ENCODE measurements around the gene CRYAA.
"Not testable (repeated sequence)": the region's sequence is repeated elsewhere in the genome, so short reads cannot be mapped to it uniquely, and the experiment has no call there.

CRYAA gene

DNA sequence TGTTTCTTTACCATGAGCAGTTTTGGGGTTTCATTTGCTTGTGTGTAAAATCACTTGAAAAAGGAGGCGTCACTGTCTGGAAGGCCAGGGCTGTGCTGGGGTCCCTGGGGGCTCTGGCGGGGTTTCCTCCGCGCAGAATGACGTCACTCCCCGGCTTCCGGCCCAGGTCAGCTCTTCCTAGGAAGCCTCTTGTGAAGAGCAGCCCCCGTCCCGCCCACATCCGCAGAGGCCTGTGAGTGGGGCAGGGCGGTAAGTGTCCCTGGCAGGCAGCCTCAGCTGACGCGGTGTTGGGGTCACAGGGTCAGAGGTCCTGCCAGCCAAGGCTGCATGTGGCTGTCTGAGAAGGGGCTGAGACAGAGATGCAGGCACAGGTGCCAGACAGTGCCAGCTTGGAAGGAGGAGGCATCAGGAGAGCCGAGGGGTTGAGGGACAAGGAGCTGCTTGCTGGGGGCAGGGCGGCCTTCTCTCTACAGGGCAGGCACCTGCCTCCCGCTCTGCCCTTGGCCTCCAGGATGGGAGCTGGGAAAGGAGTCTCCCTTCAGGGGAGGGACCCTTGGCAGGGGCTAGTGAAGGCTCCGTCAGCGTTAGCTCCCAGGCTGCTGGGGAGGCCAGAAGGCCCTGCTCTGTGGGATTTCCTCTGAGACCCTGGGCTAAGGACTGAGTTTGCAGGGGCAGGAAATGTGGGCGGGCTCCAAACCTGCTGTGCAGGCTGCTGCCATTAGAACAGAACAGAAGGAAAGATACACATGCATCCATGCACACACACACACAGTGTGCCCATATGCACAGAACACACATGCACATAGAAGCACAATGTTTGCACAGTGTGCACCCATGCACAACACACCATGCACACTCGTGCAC is 8.5 kb downstream of the CRYAA start:
- not testable (repeated sequence) for DNase-seq

DNA sequence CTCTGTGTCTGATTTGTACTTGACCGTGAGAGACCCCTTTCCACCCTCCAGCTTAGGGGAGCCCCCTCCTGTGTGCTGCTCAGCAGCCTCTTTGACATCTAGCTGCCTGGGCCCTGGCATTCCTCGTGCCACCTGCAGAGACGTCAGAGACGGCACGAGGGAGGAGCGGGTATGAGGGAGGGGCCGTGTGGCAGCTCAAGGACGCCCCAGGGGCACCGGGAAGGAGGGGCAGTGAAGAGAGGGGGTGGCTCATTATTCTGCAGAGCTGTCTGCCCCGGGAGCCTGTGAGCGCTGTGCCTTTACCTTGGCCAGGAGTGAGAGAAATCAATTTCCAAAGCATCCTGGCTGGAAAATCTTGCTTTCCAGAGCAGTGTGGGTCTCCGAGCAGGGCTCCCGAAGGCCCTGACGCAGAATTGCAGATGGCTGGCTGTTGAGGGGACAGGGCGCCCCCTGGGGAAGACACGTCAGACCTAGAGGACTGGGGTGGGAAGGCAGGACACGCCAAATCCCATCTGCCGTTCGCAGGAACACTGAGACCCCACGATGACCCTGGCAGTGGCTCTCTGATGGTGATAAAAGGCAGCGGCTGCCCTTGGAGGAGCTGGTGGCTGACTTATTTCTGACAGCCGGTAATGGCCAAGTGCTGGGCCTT is 9.5 kb downstream of the CRYAA start:
- DNase-seq: not testable (repeated sequence)

DNA sequence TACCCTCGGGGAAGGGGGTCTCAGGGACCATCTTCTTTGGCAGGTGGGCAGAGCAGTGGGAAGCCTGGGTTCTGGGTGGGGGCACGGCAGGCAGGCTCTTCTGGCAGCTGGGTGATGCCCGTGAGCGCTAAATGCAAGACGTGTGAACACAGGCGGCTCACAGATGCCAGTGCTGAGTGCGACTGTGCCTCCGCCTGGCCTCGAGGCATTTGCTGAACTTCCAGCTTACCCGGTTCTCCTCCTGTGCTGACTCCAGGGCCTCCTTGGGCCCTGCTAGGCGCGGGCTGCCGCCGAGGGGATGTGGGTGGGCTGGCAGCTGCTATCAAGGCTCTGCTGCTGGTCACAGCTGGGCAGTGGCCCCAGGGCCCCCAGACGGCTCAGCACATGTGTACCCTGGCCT is 12.2 kb downstream of the CRYAA start:
- not testable (repeated sequence) for DNase-seq

DNA sequence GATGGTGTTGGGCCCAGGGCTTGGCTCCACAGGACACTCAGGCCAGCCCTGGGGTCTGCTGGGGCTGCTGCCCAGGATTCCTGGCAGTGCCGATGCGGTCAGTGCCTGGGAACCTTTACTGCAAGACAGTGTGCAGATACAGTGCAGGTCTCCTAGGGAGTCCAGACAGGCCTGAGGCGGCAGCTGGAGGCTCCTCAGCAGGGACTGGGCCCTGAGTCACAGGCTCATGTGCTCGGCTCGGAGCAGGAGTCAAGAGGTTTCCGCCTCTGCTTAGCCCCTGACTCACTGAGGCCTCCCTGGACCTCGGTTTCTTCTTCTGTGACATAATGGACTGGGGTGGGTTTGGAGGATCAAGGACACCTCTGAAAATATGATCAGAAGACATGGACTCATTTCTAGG is 18.5 kb downstream of the CRYAA start:
- not testable (repeated sequence) for DNase-seq

DNA sequence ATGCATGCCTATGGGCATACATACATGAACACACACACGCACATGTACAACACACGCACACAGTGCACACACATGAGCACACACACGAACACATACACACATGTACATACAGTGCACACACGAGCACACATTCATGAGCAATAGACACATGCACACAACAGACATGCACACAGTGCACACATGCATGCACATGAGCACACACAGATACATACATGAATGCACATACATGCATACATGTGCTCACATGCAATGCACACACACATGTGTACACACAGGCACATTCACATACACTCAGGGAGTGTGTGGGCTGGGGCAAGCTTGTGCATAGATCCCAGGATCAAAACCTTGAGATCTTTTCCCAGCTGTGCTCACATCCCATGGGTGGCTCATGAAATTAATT is 18.9 kb downstream of the CRYAA start:
- no peak for DNase-seq

DNA sequence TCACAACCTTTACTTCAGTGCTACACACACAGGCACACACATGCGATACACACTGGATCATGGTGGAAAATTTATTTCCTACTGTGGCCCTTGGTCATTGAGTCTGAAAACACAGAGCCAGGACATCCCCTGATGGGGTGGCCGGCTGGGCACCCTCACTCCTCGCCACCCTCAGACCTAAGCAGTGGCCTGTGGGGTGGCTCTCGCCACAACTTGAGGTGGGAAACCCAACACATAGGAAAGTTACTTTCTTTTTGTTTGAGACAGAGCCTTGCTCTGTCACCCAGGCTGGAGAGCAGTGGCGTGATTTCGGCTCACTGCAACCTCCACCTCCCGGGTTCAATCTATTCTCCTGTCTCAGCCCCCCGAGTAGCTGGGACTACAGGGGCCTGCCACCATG is 19.4 kb downstream of the CRYAA start:
- no peak for DNase-seq

DNA sequence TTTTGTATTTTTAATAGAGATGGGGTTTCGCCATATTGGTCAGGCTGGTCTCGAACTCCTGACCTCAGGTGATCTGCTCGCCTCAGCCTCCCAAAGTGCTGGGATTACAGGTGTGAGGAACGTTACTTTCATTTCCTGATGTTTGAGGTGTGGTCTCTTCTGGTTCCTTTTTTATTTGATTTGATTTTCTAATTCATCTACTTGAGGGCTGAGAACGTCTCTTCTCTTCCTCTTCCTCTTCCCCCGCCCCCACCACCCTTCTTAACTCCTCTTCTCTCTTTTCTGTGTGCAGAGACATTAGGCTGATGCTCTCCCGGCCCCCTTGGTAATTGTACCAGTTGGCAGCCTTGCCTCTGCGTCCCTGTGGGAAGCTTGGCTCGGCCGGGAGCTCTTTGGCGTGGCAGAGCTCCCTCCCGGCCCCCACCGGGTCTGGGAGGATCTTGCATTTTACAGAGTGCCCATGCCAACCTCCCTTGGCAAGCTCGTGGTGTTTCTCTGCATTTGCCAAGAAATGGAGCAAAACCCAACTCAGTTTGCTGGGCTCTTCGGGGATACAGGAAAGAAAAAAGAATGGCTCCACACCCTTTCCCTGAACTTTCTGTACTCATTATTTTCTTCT is 19.9 kb downstream of the CRYAA start:
- no peak for DNase-seq

DNA sequence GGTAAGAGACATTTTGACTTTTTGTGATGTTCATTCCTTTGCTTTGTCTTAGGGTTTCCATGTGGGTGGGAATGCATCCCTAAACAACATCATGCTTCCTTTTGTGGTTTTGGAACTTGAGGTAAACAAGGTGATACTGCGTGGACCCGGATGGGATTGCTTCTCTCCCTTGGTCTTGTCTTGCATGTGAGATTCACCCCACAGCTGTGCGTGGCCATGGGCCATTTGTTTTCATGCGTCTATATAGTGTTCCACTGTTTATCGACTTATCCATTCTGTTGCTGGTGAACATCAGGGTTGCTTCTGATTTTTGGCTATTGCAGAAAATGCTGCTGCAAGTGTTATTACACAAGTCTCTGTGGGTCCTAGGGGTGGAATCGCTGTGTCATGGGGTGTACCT is 21.1 kb downstream of the CRYAA start:
- no peak for DNase-seq

DNA sequence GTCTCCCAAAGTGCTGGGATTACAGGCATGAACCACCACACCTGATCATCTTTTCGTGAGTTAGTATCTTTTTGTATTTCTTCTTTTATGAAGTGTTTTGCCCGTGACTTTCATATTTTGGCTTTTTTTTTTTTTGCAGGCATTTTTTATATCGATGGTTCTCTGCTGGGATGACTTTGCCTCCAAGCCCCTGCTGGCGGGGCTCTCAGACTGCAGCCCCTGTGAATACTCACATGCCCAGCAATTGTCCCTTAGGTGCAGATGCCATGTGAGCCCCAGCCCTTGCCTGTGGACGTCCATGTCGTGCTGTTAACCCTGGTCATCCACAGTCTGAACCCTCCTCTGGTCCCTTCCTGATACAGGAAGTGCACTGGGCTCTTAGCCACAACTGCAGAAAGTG is 21.7 kb downstream of the CRYAA start:
- no peak for DNase-seq

DNA sequence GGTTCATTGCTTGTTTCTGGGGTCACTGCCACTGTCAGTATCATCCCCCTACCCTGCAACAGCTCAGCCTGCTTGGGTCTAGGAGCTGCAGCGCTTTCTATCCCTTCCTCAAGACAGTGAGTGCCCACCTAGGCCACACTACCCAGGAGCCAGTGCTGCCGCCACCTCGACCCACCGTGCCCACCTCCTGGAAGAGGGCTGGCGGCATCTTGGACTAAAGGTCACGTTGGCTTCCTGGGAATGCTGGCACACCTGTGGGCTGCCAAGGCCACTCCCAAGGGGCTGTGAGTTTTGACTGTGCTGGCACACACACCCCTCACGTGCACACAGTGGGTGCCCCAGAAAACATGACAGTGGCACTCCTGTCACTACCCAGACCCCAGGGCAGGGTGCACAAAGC is 22.1 kb downstream of the CRYAA start:
- DNase-seq: no peak

DNA sequence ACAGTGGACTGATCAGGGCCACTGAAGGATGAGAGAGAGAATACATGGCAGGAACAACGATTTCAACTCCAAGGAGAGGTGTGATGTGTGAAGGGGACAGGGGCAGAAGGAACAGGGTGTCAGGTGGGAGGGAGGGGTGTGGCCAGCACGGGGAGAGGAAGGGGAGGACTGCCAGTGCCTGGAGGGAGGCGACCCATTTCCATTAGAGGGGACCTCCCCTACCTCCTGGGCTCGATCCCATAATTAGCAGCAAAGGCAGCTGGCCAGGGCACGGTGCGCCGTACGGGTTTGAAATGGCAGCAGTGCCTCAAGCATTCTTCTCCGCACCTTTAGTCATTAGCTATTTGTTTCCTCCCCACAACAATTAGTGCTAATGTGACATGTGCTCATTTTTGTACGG is 22.7 kb downstream of the CRYAA start:
- DNase-seq: no peak

DNA sequence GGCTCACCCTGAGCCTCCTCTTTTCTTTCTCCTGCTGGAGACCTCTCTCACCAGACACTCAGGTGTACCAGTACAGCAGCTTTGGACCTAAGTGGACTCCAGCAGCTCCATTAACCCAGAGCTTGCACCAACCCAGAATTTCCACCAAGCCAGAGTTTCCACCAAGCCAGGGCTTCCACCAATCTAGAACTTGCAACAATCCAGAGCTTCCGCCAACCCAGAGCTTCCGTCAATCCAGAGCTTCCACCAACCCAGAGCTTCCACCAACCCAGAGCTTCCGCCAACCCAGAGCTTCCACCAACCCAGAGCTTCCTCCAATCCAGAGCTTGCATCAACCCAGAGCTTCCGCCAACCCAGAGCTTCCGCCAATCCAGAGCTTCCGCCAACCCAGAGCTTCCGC is 23.2 kb downstream of the CRYAA start:
- DNase-seq: no peak

DNA sequence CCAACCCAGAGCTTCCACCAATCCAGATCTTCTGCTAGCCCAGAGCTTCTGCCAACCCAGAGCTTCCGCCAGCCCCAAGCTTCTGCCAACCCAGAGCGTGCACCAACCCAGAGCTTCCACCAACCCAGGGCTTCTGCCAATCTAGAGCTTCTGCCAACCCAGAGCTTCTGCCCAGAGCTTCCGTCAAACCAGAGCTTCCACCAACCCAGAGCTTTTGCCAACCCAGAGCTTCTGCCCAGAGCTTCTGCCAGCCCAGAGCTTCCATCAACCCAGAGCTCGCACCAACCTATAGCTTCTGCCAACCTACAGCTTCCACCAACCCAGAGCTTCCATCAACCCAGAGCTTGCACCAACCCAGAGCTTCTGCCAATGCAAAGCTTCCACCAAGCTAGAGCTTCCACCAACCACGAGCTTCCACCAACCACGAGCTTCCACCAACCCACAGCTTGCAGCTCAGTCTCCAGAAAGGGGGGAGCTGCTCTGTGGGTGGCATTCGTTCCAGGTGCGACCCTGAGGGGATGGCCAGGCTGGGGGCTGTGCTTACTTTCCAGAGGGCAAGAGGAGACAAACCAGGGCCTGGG is 23.8 kb downstream of the CRYAA start:
- DNase-seq: no peak

DNA sequence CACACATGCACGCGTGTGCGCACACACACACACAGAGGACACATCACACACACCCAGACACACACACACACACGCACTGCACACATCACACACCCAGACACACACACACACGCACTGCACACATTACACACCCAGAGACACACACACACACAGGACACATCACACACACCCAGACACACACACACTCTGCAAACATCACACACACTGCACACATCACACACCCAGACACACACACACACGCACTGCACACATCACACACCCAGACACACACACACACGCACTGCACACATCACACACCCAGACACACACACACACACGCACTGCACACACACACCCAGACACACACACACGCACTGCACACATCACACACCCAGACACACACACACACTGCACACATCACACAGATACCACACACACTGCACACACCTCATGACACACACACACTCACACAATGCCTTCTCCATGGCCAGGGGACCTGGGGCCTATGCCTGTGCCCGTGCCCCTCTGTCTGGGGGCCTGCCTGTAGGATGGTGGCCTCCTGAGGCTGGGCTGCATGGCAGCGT is 24.4 kb downstream of the CRYAA start:
- DNase-seq: no peak

DNA sequence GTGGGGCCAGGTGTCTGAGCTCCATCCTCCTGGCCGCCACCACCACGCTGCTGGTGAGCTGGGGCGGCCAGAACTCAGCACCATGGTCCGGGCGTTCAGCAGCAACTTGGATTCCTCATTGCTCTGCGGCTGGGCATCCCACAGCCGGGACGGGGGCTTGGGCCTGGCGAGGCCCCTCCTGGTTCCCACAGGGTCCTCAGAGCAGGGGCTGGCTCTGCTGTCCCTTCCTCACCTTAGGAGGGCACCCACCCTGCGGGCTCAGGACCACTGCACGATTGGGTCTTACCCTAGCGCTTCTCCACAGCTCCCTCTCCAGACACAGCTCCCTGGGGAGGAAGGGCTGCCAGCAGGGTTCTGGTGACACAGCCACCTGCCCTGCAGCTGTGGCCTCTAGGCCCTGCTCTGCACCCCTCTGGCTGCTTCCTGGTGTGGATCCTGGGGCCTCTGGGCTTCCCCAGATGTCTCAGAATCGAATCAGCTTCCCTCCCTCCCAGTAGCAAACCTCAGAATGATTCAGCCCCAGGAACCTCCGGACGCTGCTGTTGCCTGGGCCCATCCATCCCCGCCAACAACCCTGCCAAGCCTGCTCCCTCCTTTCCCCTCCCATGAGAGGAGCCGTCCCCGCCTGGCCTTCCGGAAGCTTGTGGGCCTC is 25.0 kb downstream of the CRYAA start:
- peak; percentile 89 for DNase-seq

DNA sequence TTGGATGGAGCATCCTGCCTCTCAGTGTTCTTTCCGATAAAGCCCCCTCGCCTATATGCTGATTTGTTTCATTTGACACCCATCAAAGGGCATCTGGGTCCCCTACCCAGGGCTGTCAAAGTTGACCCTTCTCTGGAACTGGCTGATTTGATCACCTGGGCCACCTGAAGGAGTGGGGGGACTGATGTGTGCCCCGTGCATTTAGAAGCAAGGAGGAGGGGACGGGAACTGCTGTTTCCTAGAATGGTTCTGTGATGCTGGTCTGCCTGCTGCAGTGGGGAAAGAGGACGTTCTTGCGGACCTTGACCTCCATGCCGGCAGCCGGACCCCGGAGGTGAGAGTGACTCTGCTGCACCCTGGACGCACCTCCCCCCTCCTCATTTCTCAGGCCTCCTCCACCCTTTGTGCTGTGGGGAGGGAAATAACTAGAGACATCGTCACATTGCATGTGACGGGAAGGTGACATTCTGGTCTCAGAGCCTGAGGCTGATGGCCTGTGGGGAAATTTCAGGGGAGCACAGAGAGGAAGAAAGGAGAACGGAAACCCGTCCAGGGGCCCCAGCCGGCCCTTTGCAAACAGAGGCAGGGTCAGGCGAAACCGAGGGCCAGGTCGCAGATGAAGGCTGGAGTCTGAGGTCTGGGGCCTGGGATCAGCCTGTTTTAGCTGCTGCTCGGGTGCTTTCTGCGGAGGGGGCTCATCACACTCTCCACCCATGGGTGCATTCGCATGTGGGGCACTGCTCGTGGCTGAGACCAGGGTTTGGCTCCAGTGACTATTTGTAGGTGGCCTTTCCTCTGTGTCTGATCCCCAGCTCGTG is 25.7 kb downstream of the CRYAA start:
- no peak for DNase-seq

DNA sequence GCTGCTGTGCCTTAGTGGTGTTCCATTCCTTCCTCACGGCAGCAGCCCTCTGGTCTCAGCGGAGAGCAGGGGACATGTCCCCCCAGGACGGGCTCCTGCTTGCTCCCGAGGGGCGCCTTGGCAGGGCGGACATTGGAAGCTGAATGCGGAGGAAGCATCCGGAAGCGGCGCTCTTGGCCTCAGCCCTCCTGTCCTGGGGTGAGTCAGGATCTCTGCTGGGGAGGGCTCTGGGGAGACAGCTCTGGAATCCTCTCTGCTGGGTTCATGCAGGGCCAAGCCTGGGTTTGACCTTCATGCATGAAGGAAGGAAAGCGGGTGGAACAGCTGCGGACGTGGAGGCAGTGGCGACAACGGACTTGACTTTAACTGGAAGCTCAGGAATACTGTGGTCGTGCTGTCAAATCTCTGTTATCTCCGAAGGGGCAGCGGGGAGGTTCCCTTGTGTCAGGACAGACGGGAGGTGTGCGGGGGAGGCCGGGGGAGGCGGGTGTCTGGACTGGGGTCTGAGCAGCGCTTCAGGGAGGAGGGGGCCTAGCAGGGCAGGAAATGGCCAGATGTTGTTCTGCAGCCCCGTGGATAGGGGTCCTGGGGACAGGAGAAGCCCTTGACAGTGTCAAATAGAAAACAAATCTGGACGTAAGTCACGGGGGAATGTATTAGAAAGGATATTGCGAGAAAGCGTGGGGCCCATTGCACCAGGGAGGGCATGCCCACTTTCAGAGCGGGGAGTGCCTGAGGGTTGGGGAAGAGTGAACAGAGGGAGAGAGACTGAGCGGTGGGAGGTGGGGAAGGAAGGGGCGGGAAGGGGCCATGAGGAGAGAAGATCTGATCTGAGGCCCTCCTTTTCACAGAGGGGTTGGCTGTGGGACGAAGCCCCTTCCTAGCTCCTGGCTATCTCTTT is 26.6 kb downstream of the CRYAA start:
- DNase-seq: no peak

DNA sequence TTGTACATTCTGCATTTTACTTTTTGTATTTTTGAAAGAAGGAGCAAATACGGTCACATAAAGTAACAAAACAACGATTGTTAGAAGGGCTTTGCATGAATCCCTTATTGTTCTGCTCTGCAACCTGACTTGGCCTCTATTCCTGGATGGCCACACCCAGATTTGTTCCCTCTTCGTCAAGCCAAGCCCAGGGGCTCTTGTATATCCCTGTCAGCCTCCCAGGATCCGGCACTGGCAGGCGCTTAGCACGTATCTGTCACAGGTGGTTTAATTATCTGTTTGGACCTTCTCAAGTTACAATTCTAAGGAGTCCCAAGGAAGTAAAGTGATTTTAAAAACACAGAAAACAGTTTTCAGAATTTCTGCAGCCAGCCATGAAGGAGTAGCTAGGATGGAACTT is 28.0 kb downstream of the CRYAA start:
- DNase-seq: no peak

DNA sequence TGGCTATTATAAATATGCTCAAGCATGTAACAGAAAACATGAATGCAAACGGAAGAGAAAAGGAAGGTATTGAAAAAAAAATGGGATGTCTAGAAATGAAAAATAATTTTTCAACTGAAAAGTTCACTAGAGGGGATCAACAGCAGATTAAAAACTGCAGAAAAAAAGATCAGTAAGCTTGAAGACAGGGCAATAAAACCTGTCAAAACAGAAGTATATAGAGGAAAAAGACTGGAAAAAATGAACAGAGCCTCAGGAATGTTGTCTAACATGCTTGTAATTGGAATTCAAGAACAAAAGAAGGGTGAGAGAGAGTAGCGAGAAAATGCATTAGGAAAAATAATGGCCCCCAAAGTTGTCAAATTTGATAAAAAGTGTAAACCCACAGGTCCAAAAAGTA is 29.6 kb downstream of the CRYAA start:
- DNase-seq: no peak

DNA sequence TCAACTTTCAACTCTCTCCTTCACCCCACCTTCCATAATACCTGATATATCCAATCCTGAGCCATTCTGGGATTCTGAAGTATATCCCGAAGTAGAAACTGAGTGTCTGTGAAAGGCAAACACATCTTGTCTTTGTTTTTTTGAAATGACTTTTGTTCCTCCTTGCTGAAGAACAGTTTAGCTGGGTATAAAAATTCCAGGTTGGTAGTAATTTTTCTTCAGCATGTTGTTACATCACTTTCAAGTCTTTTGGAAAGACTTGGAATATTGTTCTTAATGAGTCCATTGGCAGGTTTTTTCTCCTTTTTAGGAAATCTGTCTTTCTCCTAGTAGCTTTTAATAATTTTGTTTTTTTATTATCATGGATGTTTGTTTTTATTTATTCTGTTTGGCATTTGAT is 32.7 kb downstream of the CRYAA start:
- no peak for DNase-seq

DNA sequence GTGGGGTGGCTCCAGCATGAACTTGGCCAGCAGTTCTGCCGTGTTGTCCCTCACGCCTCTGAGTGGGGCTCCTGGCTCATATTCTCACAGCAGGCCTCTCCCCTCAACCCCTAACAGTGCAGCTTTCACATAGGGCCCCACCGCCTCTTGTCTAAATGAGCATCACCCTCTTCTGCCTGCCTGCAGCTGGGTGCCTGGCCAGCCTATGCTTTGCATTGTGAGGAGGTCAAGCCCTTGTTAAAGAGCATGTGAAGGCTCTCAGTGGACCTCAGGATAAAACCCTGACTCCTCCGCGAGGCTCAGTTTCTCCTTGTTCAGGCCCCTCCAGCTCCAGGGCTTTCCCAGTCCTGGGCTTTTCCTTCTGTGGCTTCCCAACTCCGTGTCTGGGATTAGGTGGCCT is 34.8 kb downstream of the CRYAA start:
- no peak for DNase-seq
